Measurements from ENCODE around the gene HNMT.

GRCh38 chr2:137986268-137986667, 22.0 kb downstream of the HNMT start:
- no peak for TF ChIP-seq EP300 (IDR thresholded peaks at IDR 0.05)
- TF ChIP-seq, protein P1, sequence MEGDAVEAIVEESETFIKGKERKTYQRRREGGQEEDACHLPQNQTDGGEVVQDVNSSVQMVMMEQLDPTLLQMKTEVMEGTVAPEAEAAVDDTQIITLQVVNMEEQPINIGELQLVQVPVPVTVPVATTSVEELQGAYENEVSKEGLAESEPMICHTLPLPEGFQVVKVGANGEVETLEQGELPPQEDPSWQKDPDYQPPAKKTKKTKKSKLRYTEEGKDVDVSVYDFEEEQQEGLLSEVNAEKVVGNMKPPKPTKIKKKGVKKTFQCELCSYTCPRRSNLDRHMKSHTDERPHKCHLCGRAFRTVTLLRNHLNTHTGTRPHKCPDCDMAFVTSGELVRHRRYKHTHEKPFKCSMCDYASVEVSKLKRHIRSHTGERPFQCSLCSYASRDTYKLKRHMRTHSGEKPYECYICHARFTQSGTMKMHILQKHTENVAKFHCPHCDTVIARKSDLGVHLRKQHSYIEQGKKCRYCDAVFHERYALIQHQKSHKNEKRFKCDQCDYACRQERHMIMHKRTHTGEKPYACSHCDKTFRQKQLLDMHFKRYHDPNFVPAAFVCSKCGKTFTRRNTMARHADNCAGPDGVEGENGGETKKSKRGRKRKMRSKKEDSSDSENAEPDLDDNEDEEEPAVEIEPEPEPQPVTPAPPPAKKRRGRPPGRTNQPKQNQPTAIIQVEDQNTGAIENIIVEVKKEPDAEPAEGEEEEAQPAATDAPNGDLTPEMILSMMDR (IDR thresholded peaks at IDR 0.05): no peak

All from gastroesophageal sphincter (tissue), 3 donors.